ENCODE results near the gene THSD7A.

DNA sequence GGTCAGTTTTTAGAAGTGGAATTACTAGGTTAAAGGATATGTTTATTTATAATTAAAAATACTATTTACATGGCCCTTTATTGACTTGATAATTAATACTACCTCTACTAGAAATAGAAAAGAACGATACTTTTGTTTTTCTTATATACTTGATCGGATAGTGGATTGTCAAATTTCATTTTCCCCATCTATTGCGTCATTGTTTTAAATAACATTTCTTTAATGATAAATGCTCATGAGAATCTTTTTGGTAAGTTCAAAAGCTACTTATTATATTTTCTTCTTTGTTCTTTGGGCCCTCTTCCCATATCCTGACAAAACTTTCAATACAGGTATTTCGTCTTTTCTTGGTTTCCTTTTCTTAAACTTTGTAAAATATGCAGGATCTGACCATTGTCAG, 465.9 kb downstream of the THSD7A start:
- TF ChIP-seq, protein P1, sequence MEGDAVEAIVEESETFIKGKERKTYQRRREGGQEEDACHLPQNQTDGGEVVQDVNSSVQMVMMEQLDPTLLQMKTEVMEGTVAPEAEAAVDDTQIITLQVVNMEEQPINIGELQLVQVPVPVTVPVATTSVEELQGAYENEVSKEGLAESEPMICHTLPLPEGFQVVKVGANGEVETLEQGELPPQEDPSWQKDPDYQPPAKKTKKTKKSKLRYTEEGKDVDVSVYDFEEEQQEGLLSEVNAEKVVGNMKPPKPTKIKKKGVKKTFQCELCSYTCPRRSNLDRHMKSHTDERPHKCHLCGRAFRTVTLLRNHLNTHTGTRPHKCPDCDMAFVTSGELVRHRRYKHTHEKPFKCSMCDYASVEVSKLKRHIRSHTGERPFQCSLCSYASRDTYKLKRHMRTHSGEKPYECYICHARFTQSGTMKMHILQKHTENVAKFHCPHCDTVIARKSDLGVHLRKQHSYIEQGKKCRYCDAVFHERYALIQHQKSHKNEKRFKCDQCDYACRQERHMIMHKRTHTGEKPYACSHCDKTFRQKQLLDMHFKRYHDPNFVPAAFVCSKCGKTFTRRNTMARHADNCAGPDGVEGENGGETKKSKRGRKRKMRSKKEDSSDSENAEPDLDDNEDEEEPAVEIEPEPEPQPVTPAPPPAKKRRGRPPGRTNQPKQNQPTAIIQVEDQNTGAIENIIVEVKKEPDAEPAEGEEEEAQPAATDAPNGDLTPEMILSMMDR (conservative IDR thresholded peaks at IDR 0.05; ENCODE audit: low read depth, low read length), result no peak
- TF ChIP-seq POLR2A (IDR thresholded peaks at IDR 0.05; ENCODE audit: low read depth, low read length) (no peak), SMC3 (IDR thresholded peaks at IDR 0.05; ENCODE audit: low read depth, low read length) (no peak), FOS (IDR thresholded peaks at IDR 0.05; ENCODE audit: low read depth, low read length) (no peak)

All from IMR-90 (cell line).